ENCODE data around the gene NR2F1-AS1. TPM values are rescaled to one million over a fixed set of nuclear protein-coding genes. Genes with fewer than 3 reads are reported as not detected.
A peak's percentile ranks its signal among the peaks of the same experiment; 100 is the strongest.

Gene NR2F1-AS1
- total and polyA plus RNA-seq, 2 experiments from 2014 or later, result 0.59 to 4.5 TPM

DNA sequence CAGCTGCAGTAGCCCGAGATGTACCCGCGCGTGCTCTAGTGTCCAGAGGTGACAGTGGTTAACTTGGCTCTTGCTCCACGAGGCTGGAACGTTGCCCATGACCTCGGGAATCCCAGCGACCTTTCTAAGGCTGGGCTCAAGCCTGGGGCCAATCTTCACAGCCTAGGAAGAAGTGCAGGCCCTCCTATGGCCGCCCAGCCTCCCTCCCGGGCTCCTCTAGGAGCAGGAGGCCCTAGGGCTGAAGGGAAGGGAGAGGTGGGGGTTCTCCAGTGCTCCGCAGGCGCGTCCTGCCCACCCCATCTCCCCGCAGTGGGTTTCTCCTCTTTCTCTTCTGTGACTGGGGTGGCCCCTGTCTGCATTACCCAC lies 15.3 kb upstream of the NR2F1-AS1 start:
- no peaks in the 10 kb centered on the region for H3K79me2 ChIP-seq (replicated peaks; ENCODE audit: insufficient read depth)
- TF ChIP-seq, protein P1, sequence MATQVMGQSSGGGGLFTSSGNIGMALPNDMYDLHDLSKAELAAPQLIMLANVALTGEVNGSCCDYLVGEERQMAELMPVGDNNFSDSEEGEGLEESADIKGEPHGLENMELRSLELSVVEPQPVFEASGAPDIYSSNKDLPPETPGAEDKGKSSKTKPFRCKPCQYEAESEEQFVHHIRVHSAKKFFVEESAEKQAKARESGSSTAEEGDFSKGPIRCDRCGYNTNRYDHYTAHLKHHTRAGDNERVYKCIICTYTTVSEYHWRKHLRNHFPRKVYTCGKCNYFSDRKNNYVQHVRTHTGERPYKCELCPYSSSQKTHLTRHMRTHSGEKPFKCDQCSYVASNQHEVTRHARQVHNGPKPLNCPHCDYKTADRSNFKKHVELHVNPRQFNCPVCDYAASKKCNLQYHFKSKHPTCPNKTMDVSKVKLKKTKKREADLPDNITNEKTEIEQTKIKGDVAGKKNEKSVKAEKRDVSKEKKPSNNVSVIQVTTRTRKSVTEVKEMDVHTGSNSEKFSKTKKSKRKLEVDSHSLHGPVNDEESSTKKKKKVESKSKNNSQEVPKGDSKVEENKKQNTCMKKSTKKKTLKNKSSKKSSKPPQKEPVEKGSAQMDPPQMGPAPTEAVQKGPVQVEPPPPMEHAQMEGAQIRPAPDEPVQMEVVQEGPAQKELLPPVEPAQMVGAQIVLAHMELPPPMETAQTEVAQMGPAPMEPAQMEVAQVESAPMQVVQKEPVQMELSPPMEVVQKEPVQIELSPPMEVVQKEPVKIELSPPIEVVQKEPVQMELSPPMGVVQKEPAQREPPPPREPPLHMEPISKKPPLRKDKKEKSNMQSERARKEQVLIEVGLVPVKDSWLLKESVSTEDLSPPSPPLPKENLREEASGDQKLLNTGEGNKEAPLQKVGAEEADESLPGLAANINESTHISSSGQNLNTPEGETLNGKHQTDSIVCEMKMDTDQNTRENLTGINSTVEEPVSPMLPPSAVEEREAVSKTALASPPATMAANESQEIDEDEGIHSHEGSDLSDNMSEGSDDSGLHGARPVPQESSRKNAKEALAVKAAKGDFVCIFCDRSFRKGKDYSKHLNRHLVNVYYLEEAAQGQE (IDR thresholded peaks at IDR 0.05; ENCODE audit: unreplicated experiment), result no peak
- TF ChIP-seq EZH2 (IDR thresholded peaks at IDR 0.05; ENCODE audit: low read depth, unreplicated experiment) (no peak), ZNF114 (CRISPR knock-in tag; IDR thresholded peaks at IDR 0.05) (no peak), STAT1 (IDR thresholded peaks at IDR 0.05; ENCODE audit: unreplicated experiment) (no peak), CREB1 (CRISPR knock-in tag; IDR thresholded peaks at IDR 0.05; ENCODE audit: low read depth) (no peak), POLR2AphosphoS5 (IDR thresholded peaks at IDR 0.05; ENCODE audit: low read depth) (no peak), CTCF (conservative IDR thresholded peaks at IDR 0.05; ENCODE audit: low read depth in 2 of 2) (no peak), JUNB (IDR thresholded peaks at IDR 0.05; ENCODE audit: unreplicated experiment) (no peak), EZH2phosphoT487 (IDR thresholded peaks at IDR 0.05; ENCODE audit: unreplicated experiment) (no peak), NANOG (IDR thresholded peaks at IDR 0.05; ENCODE audit: borderline replicate concordance) (no peak), ZNF331 (CRISPR knock-in tag; IDR thresholded peaks at IDR 0.05; ENCODE audit: low read depth) (no peak)
- TF ChIP-seq, protein P2, sequence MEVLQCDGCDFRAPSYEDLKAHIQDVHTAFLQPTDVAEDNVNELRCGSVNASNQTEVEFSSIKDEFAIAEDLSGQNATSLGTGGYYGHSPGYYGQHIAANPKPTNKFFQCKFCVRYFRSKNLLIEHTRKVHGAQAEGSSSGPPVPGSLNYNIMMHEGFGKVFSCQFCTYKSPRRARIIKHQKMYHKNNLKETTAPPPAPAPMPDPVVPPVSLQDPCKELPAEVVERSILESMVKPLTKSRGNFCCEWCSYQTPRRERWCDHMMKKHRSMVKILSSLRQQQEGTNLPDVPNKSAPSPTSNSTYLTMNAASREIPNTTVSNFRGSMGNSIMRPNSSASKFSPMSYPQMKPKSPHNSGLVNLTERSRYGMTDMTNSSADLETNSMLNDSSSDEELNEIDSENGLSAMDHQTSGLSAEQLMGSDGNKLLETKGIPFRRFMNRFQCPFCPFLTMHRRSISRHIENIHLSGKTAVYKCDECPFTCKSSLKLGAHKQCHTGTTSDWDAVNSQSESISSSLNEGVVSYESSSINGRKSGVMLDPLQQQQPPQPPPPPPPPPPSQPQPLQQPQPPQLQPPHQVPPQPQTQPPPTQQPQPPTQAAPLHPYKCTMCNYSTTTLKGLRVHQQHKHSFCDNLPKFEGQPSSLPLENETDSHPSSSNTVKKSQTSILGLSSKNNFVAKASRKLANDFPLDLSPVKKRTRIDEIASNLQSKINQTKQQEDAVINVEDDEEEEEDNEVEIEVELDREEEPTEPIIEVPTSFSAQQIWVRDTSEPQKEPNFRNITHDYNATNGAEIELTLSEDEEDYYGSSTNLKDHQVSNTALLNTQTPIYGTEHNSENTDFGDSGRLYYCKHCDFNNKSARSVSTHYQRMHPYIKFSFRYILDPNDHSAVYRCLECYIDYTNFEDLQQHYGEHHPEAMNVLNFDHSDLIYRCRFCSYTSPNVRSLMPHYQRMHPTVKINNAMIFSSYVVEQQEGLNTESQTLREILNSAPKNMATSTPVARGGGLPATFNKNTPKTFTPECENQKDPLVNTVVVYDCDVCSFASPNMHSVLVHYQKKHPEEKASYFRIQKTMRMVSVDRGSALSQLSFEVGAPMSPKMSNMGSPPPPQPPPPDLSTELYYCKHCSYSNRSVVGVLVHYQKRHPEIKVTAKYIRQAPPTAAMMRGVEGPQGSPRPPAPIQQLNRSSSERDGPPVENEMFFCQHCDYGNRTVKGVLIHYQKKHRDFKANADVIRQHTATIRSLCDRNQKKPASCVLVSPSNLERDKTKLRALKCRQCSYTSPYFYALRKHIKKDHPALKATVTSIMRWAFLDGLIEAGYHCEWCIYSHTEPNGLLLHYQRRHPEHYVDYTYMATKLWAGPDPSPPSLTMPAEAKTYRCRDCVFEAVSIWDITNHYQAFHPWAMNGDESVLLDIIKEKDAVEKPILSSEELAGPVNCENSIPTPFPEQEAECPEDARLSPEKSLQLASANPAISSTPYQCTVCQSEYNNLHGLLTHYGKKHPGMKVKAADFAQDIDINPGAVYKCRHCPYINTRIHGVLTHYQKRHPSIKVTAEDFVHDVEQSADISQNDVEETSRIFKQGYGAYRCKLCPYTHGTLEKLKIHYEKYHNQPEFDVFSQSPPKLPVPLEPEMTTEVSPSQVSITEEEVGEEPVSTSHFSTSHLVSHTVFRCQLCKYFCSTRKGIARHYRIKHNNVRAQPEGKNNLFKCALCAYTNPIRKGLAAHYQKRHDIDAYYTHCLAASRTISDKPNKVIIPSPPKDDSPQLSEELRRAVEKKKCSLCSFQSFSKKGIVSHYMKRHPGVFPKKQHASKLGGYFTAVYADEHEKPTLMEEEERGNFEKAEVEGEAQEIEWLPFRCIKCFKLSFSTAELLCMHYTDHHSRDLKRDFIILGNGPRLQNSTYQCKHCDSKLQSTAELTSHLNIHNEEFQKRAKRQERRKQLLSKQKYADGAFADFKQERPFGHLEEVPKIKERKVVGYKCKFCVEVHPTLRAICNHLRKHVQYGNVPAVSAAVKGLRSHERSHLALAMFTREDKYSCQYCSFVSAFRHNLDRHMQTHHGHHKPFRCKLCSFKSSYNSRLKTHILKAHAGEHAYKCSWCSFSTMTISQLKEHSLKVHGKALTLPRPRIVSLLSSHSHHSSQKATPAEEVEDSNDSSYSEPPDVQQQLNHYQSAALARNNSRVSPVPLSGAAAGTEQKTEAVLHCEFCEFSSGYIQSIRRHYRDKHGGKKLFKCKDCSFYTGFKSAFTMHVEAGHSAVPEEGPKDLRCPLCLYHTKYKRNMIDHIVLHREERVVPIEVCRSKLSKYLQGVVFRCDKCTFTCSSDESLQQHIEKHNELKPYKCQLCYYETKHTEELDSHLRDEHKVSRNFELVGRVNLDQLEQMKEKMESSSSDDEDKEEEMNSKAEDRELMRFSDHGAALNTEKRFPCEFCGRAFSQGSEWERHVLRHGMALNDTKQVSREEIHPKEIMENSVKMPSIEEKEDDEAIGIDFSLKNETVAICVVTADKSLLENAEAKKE (CRISPR knock-in tag; IDR thresholded peaks at IDR 0.05), result no peak
- TF ChIP-seq, protein P3, sequence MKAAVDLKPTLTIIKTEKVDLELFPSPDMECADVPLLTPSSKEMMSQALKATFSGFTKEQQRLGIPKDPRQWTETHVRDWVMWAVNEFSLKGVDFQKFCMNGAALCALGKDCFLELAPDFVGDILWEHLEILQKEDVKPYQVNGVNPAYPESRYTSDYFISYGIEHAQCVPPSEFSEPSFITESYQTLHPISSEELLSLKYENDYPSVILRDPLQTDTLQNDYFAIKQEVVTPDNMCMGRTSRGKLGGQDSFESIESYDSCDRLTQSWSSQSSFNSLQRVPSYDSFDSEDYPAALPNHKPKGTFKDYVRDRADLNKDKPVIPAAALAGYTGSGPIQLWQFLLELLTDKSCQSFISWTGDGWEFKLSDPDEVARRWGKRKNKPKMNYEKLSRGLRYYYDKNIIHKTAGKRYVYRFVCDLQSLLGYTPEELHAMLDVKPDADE (IDR thresholded peaks at IDR 0.05), result no peak
- peak overlapping the region; percentile 81 for H3K4me2 ChIP-seq
- Mint-ChIP-seq H3K27me3 (ENCODE audit: insufficient read depth, low read depth, poor library complexity) (peaks cover 8% of the 10 kb centered on the region), H3K9me3 (no peaks in the 10 kb centered on the region; the same call in 2 of the 3 replicates), H3K4me3 (peak overlapping the region; percentile 65), H3K4me1 (peaks cover 29% of the 10 kb centered on the region), H3K36me3 (ENCODE audit: low read depth) (no peaks in the 10 kb centered on the region), H3K27ac (no peak overlapping the region)
- peak overlapping the region; percentile 48 for H3K4me3 ChIP-seq
- H3K27me3 ChIP-seq (ENCODE audit: insufficient read depth), result peaks cover 100% of the 10 kb centered on the region
- H3K4me1 ChIP-seq (ENCODE audit: insufficient read depth), result peaks cover 71% of the 10 kb centered on the region
- H4K20me1 ChIP-seq (replicated peaks; ENCODE audit: insufficient read depth), result peaks cover 52% of the 10 kb centered on the region
- H3K27ac ChIP-seq (ENCODE audit: low read depth), result no peak overlapping the region
- no peak for DNase-seq (ENCODE audit: low spot score)
- peaks cover 45% of the 10 kb centered on the region for H3F3A ChIP-seq (replicated peaks; ENCODE audit: low read depth)
- 0 out of 2 replicates have a peak overlapping the region, but pooled peaks have one; percentile 7 for H2AFZ ChIP-seq
- H3K36me3 ChIP-seq (ENCODE audit: insufficient read depth), result no peaks in the 10 kb centered on the region; the same call in 1 of the 2 replicates
- H3K9me2 ChIP-seq (ENCODE audit: insufficient read depth), result no peaks in the 10 kb centered on the region
- ATAC-seq, result peak; percentile 9
